GF-D8 (cell line): ENCODE results near the gene BACE2.

ENCODE experiments used
- DNase-seq: peaks from one replicate; lab custom pipeline; 2025; lab: John Stamatoyannopoulos, UW

BACE2 gene

GRCh38 chr21:41148798-41149197 is 19.2 kb upstream of the BACE2 start:
- no peak for DNase-seq

DNA sequence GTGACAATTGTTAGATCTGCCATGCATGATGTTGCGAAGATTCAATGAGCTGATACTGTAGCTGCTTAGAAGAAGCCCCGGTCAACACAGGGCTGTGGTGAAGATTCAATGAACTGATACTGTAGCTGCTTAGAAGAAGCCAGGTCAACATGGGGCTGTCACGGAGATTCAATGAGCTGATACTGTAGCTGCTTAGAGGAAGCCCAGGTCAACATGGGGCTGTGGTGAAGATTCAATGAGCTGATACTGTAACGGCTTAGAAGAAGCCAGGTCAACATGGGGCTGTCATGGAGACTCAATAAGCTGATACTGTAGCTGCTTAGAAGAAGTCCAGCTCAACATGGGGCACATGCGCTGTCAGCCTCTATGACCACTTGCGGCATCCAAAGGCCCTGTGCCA is 18.8 kb upstream of the BACE2 start:
- no peak for DNase-seq

DNA sequence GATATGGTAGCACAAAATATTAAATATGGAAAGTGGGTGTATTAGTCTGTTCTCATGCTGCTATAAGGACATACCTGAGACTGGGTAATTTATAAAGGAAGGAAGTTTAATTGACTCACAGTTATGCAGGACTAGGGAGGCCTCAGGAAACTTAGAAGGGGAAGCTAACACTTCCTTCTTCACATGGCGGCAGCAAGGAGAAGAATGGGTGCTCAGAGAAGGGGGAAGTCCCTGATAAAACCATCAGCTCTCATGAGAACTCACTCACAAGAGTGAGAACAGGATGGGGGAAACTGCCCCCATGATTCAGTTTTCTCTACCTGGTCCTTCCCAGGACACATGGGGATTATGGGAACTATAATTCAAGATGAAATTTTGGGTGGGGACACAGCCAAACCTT is 15.8 kb upstream of the BACE2 start:
- peak; percentile 59 for DNase-seq

GRCh38 chr21:41153443-41153842 is 14.5 kb upstream of the BACE2 start:
- no peak for DNase-seq

- DNase-seq, result no peak
Measured at GRCh38 chr21:41156142-41156541, 11.8 kb upstream of the BACE2 start.

DNA sequence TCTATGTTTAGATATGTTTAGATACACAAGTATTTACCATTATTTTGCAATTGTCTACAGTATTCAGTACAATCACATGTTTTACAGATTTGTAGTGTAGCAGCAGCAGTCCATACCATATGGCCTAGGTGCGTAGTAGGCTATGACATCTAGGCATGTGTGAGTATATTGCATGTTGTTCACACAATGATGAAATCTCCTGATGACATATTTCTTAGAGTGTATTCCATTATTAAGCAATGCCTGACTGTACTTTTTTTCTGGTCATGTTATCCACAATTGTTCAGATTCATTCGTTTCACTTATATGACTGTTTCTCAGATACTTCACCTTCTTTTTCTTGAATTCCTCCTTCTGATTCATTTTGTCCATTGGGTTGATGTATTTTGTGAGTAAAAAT is 9.9 kb upstream of the BACE2 start:
- DNase-seq, result no peak

DNA sequence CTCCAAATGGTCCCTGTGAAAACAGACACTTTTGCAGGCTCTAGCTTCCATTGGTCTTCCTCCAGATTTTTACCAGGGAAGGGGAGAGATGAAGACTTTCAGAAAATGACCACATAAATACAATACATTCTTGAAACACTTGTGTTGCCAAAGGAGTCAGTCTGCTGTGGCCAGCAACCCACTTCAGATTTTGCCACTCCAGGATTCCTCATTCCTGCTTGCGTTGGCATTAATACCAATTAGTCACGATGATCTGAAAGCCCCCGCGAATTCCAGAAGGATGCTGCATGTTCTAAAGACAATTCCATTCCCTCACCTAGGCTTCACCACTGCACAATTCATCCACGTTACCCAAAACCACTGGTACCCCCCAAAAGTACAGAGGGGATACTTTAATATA is 7.9 kb upstream of the BACE2 start:
- DNase-seq, result no peak

DNA sequence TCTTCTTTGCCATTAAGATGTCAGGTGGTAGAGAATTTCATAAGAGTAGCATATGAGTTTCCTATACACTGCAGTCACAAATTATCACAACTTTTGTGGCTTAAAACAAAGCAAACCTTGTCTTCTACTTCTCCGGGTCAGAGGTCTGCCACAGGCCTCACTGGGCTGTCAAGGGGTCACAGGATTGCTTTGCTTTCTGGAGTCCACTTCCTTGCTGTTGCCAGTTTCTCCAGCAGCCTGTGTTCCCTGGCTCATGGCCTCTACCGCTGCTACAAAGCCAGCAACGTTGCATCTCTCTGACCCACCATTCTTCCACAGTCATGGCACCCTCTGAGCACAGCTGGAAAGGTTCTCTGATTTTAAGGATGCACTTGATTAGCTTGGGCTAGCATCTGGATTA is 6.5 kb upstream of the BACE2 start:
- DNase-seq, result no peak

DNA sequence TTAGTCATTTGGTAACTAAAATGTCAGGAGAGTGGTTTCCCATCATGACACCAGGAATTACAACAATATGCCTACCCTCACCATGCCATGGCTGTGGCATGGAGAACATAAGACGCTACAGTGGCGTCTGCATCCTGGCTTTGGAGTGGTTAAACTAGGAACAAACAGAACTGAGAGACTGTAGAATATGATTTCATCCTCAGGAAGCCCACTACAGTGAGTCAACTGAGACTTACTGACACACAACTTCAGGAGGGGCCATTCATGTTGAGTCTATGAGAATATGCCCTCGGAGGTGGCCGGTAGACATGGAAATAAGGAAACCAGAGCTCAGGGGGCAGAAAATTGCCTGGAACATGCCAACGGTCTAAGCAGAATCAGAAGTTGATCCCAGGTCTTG is 5.9 kb upstream of the BACE2 start:
- DNase-seq, result no peak

GRCh38 chr21:41163091-41163490 is 4.9 kb upstream of the BACE2 start:
- no peak for DNase-seq

- DNase-seq, result no peak
Measured at GRCh38 chr21:41164052-41164451, 3.9 kb upstream of the BACE2 start.

GRCh38 chr21:41164981-41165655 is 2.8 kb upstream of the BACE2 start:
- DNase-seq, result no peak

GRCh38 chr21:41166884-41167283 is 1.1 kb upstream of the BACE2 start:
- no peak for DNase-seq

- no peak for DNase-seq
Measured at GRCh38 chr21:41168391-41169257, 664 bp downstream of the BACE2 start.

DNA sequence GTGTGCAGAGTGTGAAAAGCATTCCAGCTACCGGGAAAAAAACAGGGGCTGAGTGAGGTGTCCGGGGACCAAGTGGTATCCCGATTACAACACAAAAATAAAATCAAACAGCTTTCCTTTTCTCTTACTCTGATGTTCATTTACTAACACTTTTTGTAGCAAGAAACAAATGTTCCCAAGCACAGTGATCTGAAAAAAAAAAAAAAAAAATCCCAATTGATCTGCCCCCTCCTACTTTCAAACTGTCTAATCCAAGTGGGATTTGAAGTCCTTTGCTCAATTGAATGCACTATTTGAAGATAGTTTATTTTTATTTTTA is 1.3 kb downstream of the BACE2 start:
- no peak for DNase-seq

DNA sequence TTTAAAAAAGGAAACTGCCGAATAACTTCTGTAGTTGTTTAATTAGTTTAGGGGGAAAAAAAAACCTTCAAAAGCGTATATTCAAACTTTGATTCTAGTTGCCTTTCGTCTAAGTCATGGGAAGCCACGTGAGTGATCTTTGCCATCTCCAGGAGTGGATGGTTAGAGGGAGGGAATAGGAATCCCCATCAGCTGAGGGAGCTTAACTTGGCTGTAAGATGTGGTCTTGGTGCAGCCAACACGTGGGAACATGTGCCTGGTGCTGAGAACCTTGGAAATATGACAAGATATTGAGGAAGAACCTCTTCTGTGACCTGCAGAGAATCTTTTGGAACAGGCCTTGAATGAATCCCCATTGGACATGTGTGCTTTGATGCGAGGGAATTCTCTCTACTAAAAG is 1.7 kb downstream of the BACE2 start:
- DNase-seq, result no peak

- DNase-seq, result no peak
Measured at GRCh38 chr21:41170442-41170841, 2.5 kb downstream of the BACE2 start.

DNA sequence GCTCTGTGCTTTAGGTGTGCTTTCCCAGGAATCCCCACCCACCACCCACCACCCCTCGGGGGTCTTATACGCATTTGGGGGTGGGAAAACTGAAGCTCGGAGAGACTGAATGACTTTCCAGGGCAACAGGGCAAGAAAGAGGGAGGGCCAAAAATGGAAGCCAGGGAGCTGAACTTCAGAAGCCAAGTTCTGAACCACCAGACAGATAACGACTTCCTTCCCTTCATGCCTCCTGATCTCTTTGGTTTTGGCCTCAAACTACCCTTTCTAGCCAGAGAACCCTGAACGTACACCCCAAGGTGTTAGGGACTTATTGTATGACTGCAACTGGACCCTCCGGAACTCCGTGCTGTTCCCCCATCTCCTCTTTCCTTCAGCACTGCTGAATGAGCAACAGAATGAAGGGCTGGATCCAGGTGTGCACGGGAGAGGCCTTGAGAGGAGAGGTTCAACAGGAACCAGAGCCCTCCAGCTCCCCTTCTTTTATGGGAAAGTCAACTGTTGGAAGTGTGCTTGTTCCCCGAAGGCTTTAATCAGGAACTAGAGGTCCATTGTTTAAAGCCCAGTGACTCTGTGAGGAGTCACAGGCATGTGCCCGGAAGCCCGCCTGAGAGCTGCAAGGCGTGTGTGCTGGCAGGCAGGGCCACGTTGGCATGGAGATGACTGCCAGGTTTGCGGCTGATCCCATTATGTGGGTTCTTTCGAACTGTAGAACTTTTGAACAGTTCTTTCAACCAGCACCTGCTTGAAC is 3.1 kb downstream of the BACE2 start:
- DNase-seq, result no peak

- no peak for DNase-seq
Measured at GRCh38 chr21:41175080-41175479, 7.1 kb downstream of the BACE2 start.

DNA sequence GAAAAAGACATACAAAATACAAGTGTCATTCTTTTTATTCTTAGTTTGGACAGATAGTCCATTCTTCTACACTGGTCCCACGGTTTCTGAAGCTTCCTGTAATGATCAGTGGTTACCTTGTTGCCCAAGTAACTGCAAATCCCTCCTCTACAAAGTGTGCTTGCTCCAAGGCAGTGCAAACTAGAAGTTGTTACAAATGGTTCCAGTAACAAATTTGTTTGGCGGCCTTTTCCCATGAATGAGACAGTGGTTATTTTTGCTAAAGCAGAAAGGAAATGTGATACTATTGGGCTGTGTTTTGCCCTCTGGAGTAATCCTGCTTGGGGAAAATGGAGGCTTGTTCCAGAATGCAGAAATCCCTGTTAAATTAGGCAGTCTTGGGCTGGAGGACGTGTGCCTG is 8.9 kb downstream of the BACE2 start:
- no peak for DNase-seq

DNA sequence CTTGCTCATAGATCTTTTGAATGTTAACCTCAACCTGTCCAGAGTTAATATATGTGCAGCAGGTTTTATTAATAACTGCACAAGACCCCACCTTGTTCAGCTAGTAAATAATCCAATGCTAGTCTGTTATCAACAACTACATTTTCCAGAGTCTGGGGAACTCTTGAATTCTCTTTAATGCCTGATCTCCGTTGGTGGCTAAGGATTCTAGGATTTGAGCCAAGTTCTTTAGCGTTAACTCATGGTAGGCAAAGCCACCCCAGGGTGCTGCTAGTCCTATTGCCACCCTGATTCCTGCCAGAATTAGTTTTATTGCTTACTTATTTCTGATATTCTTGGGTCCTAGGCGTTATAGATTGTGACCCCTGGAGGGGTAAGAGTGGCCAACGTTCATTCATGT is 12.8 kb downstream of the BACE2 start:
- no peak for DNase-seq

DNA sequence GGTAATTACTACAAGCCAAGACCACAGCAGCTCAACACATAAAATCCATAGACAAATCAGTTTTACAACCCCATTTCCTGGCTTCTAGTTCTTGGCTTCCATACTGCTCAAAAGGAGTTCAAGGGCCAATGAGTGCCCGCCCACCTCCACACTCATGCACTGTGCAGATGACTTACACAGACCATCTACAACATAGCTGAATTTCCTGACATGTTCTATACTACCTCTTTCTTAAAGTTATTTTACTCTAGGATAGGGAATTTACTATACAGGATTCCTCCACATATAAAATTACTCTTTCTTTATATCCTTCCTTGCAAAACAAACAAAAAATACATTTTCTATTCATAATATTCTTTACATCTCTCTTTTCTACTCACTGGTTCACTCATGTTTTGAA is 14.6 kb downstream of the BACE2 start:
- DNase-seq, result no peak

GRCh38 chr21:41183575-41183974 is 15.6 kb downstream of the BACE2 start:
- DNase-seq, result no peak
